Transverse colon (tissue), 4 donors: ENCODE data around the gene HHIP. TPM values are rescaled to one million over a fixed set of nuclear protein-coding genes. Genes with fewer than 3 reads are reported as not detected.

Experiments used
- DNase-seq: peaks from one replicate; pipeline ENCODE4 v3.0.0-alpha.2; 2019
- H3K27ac ChIP-seq, 4 donors: fragments of 200-600 bp; sonication (generic); 2 replicates each; pipeline ENCODE4 v1.5.1; 2016 to 2018; ENCODE audit warnings: inconsistent platforms in 4 of 4
- H3K27me3 ChIP-seq: fragments of 200-600 bp; sonication (generic); 2 replicates; pipeline ENCODE4 v1.5.1; 2017; ENCODE audit warnings: inconsistent platforms
- H3K36me3 ChIP-seq, 4 donors: fragments of 200-600 bp; sonication (generic); 2 replicates each; pipeline ENCODE4 v1.5.1; 2017 to 2019; ENCODE audit warnings: inconsistent platforms in 4 of 4
- H3K4me1 ChIP-seq, 4 donors: fragments of 200-600 bp; sonication (generic); 2 replicates each; pipeline ENCODE4 v1.5.1; 2017 to 2020; ENCODE audit warnings: inconsistent platforms in 4 of 4
- H3K4me3 ChIP-seq, 4 donors: fragments of 200-600 bp; sonication (generic); 1 replicate in 1 of 4; 2 replicates in 3 of 4; pipeline versions ENCODE4 v1.5.1 to v1.6.1; 2017 to 2019; ENCODE audit warnings: inconsistent platforms in 4 of 4
- H3K9me3 ChIP-seq, 2 donors: fragments of 200-600 bp; sonication (generic); 2 replicates each; pipeline ENCODE4 v1.5.1; 2017 to 2019; ENCODE audit warnings: inconsistent platforms in 2 of 2
- EP300 ChIP-seq: sonication (generic); formaldehyde crosslinking; IDR thresholded peaks from one replicate; pipeline ENCODE4 v1.6.1; 2017; ENCODE audit warnings: antibody characterized with exemption, low read depth
- POLR2A ChIP-seq: fragments of 450-650 bp; IDR thresholded peaks from one replicate; pipeline ENCODE4 v1.6.1; 2016; ENCODE audit warnings: antibody characterized with exemption, mild to moderate bottlenecking, moderate library complexity
- POLR2AphosphoS5 ChIP-seq, 3 donors: sonication (generic); formaldehyde crosslinking; IDR thresholded peaks; one replicate each; pipeline ENCODE4 v1.6.1; 2016; ENCODE audit warnings: antibody characterized with exemption in 3 of 3
- WGBS, 2 donors: methylation state at CpG; one replicate each; pipeline ENCODE4 v1.1.5; 2018; ENCODE audit warnings: low coverage in 1 of 2; 5-methylcytosine and 5-hydroxymethylcytosine counted together
- in situ Hi-C, 4 donors: fragments of 200-750 bp; cut with MboI; loops; one replicate each; pipeline versions ENCODE4 v1.15.0 to v1.15.1; 2017; ENCODE audit warnings: low sequenced_read_pairs in 3 of 4, low pct_ligation_motif_present in 1 of 4, low pct_unique_long_range_greater_than_20kb in 1 of 4
- intact Hi-C: fragments of 100-400 bp; cut with DNase I; formaldehyde crosslinking; loops from one replicate; pipeline ENCODE4 v1.15.1; 2023; ENCODE audit warnings: low total_unique reads
- total RNA-seq, 4 donors: library from RNA; depleted of rRNA; stranded (reverse); fragments of >200 nt; gene quantifications; one replicate each; pipeline ENCODE4 v1.1.0, GENCODE V29; 2016
- TF ChIP-seq, protein P1 (sequence below), 5 experiments: fragments of 200-600 bp in 3 of 5; fragments of 450-650 bp in 2 of 5; sonication (generic) in 3 of 5; IDR thresholded peaks; 1 replicate in 2 of 5; 2 replicates in 3 of 5; pipeline ENCODE4 v1.5.1; 2016 to 2017; ENCODE audit warnings: antibody characterized with exemption in 5 of 5, inconsistent platforms in 3 of 5, mild to moderate bottlenecking in 2 of 5, moderate library complexity in 1 of 5

The HHIP gene
- total RNA-seq, 4 donors from 2014 or later = 0.20 to 5.9 (median 3.3) TPM

- 78% methylated on average over 7 of the region's 7 CpGs; no CpG with 5 or more reads in 1 of the 2 donors for WGBS, 2 donors
- in situ Hi-C loops = no loop called here
- H3K36me3 ChIP-seq = no peaks in the 10 kb centered on the region
- TF ChIP-seq, protein P1, sequence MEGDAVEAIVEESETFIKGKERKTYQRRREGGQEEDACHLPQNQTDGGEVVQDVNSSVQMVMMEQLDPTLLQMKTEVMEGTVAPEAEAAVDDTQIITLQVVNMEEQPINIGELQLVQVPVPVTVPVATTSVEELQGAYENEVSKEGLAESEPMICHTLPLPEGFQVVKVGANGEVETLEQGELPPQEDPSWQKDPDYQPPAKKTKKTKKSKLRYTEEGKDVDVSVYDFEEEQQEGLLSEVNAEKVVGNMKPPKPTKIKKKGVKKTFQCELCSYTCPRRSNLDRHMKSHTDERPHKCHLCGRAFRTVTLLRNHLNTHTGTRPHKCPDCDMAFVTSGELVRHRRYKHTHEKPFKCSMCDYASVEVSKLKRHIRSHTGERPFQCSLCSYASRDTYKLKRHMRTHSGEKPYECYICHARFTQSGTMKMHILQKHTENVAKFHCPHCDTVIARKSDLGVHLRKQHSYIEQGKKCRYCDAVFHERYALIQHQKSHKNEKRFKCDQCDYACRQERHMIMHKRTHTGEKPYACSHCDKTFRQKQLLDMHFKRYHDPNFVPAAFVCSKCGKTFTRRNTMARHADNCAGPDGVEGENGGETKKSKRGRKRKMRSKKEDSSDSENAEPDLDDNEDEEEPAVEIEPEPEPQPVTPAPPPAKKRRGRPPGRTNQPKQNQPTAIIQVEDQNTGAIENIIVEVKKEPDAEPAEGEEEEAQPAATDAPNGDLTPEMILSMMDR (IDR thresholded peaks at IDR 0.05) = no peak
- TF ChIP-seq POLR2AphosphoS5 (IDR thresholded peaks at IDR 0.05) (no peak), POLR2A (no peak), EP300 (no peak)
- H3K9me3 ChIP-seq = no peaks in the 10 kb centered on the region
- intact Hi-C loops = no loop called here
- H3K4me1 ChIP-seq = peaks cover 0 to 5% (median 0%) of the 10 kb centered on the region in 4 donors
- DNase-seq = no peak
- H3K27me3 ChIP-seq = no peaks in the 10 kb centered on the region
- no peak overlapping the region for H3K4me3 ChIP-seq
- H3K27ac ChIP-seq = no peak overlapping the region
These were observed 18.0 kb downstream of the HHIP start for GRCh38 chr4:144663834-144664475.

DNA sequence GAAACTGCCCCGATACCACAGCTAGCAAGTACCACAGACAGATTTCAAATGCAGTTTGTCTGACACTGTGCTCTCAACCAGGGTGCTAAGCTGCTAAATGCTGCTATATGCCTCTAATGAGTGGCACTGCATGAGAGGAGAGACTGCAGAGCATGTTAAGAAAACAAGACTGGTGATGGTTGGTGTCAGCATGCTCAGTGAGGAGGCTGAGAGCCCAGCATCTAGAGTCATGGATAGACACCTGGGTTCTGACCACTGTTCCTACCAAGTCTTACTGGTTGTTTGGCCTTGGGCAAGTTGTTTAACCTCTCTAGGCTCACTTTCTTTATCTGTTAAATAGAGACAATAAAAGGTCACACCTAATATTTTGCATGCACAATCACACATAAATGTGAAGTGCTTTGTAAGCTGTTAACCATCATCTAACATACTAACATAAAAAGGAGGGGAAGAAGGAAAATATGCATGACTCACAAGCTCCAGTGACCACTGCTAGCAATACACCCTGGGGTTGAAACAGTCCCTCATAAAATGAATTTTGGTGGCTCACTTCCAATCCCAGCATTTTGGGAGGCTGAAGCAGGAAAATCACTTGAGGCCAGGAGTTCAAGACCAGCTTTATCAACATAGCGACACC lies 20.7 kb downstream of the HHIP start:
- H3K27ac ChIP-seq = no peak overlapping the region
- no peaks in the 10 kb centered on the region for H3K36me3 ChIP-seq
- TF ChIP-seq POLR2AphosphoS5 (IDR thresholded peaks at IDR 0.05) (no peak), EP300 (no peak), POLR2A (no peak)
- TF ChIP-seq, protein P1 (IDR thresholded peaks at IDR 0.05) = no peak
- in situ Hi-C loops (no loop called here), intact Hi-C loops (no loop called here)
- H3K4me1 ChIP-seq = peaks cover 0 to 5% (median 0%) of the 10 kb centered on the region in 4 donors
- no peaks in the 10 kb centered on the region for H3K27me3 ChIP-seq
- H3K9me3 ChIP-seq = no peaks in the 10 kb centered on the region
- DNase-seq = no peak
- WGBS, 2 donors = 81 to 100% methylated on average over 1 to 2 of the region's 2 CpGs
- H3K4me3 ChIP-seq = no peak overlapping the region

GRCh38 chr4:144667500-144667899 lies 21.5 kb downstream of the HHIP start:
- H3K9me3 ChIP-seq = no peaks in the 10 kb centered on the region
- intact Hi-C loops (no loop called here), in situ Hi-C loops (no loop called here)
- H3K27ac ChIP-seq = no peak overlapping the region
- WGBS, 2 donors = 69 to 77% methylated on average over 2 of the region's 2 CpGs
- no peaks in the 10 kb centered on the region for H3K27me3 ChIP-seq
- no peak for TF ChIP-seq POLR2A
- TF ChIP-seq EP300 = no peak
- no peak for TF ChIP-seq POLR2AphosphoS5 (IDR thresholded peaks at IDR 0.05)
- TF ChIP-seq, protein P1 (IDR thresholded peaks at IDR 0.05) = no peak
- H3K4me1 ChIP-seq = peaks cover 0 to 5% (median 0%) of the 10 kb centered on the region in 4 donors
- no peak for DNase-seq
- no peak overlapping the region for H3K4me3 ChIP-seq
- H3K36me3 ChIP-seq = no peaks in the 10 kb centered on the region

DNA sequence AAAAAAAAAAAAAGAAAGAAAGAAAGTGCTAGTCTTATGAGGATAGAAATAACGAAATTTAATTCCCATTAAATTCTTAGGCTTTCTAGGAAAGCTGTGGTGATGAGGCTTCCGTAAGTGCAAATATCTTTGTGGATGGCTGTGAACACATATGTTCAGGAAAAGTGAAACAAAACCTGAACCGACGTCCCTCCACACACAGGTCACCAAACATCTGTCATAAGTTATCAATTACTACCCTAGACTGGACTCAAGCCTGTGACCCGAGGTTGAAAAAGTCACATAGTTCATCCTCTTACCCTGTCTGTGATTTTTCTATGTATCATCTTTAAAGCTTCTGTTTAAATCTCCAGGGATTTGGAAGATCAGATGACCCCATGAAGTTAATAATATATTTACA lies 24.8 kb downstream of the HHIP start:
- Histone ChIP-seq H3K4me3 (no peak overlapping the region), H3K9me3 (no peaks in the 10 kb centered on the region), H3K27me3 (no peaks in the 10 kb centered on the region), H3K4me1 (peaks cover 0 to 5% (median 0%) of the 10 kb centered on the region in 4 donors), H3K36me3 (no peaks in the 10 kb centered on the region), H3K27ac (no peak overlapping the region)
- intact Hi-C loops = no loop called here
- TF ChIP-seq POLR2AphosphoS5 (IDR thresholded peaks at IDR 0.05) = no peak
- no peak for TF ChIP-seq POLR2A
- TF ChIP-seq, protein P1 (IDR thresholded peaks at IDR 0.05) = no peak
- TF ChIP-seq EP300 = no peak
- in situ Hi-C loops = no loop called here
- WGBS, 2 donors = 50 to 77% methylated on average over 3 to 5 of the region's 5 CpGs
- no peak for DNase-seq
